ENCODE data around the gene COQ8B. TPM values are rescaled to one million over a fixed set of nuclear protein-coding genes. Genes with fewer than 3 reads are reported as not detected.

Gene COQ8B
- total RNA-seq, 1 donor from 2014 or later, result 26.4 TPM

- Mint-ChIP-seq H3K36me3 (ENCODE audit: low read depth, unreplicated experiment) (peaks cover 11% of the 10 kb centered on the region), H3K9me3 (ENCODE audit: unreplicated experiment) (no peaks in the 10 kb centered on the region), H3K27ac (ENCODE audit: unreplicated experiment) (no peak overlapping the region), H3K4me1 (ENCODE audit: unreplicated experiment) (peaks cover 4% of the 10 kb centered on the region), H3K4me3 (ENCODE audit: unreplicated experiment) (no peak overlapping the region), H3K27me3 (ENCODE audit: unreplicated experiment) (peaks cover 1% of the 10 kb centered on the region)
- no peak for TF ChIP-seq CTCF (IDR thresholded peaks at IDR 0.05; ENCODE audit: unreplicated experiment)
- DNase-seq (ENCODE audit: low spot score), result no peak
Observed at GRCh38 chr19:40705362-40705651, 11.4 kb downstream of the COQ8B start.

- Mint-ChIP-seq H3K9me3 (ENCODE audit: unreplicated experiment) (no peaks in the 10 kb centered on the region), H3K27me3 (ENCODE audit: unreplicated experiment) (peaks cover 1% of the 10 kb centered on the region), H3K4me3 (ENCODE audit: unreplicated experiment) (peak overlapping the region; percentile 21), H3K4me1 (ENCODE audit: unreplicated experiment) (peaks cover 4% of the 10 kb centered on the region), H3K27ac (ENCODE audit: unreplicated experiment) (no peak overlapping the region), H3K36me3 (ENCODE audit: low read depth, unreplicated experiment) (peaks cover 11% of the 10 kb centered on the region)
- no peak for DNase-seq (ENCODE audit: low spot score)
- no peak for TF ChIP-seq CTCF (IDR thresholded peaks at IDR 0.05; ENCODE audit: unreplicated experiment)
Observed at GRCh38 chr19:40704491-40705361, 12.0 kb downstream of the COQ8B start.

GRCh38 chr19:40703029-40703755, 13.5 kb downstream of the COQ8B start:
- H3K27me3 Mint-ChIP-seq (ENCODE audit: unreplicated experiment), result peaks cover 4% of the 10 kb centered on the region
- H3K9me3 Mint-ChIP-seq (ENCODE audit: unreplicated experiment), result no peaks in the 10 kb centered on the region
- H3K27ac Mint-ChIP-seq (ENCODE audit: unreplicated experiment), result no peak overlapping the region
- DNase-seq (ENCODE audit: low spot score), result no peak
- H3K4me3 Mint-ChIP-seq (ENCODE audit: unreplicated experiment), result peak overlapping the region; percentile 2
- peaks cover 11% of the 10 kb centered on the region for H3K36me3 Mint-ChIP-seq (ENCODE audit: low read depth, unreplicated experiment)
- peaks cover 4% of the 10 kb centered on the region for H3K4me1 Mint-ChIP-seq (ENCODE audit: unreplicated experiment)
- TF ChIP-seq CTCF (IDR thresholded peaks at IDR 0.05; ENCODE audit: unreplicated experiment), result no peak

GRCh38 chr19:40702337-40703012, 14.2 kb downstream of the COQ8B start:
- H3K27ac Mint-ChIP-seq (ENCODE audit: unreplicated experiment), result no peak overlapping the region
- peak; percentile 21 for TF ChIP-seq CTCF (IDR thresholded peaks at IDR 0.05; ENCODE audit: unreplicated experiment)
- no peaks in the 10 kb centered on the region for H3K9me3 Mint-ChIP-seq (ENCODE audit: unreplicated experiment)
- H3K4me3 Mint-ChIP-seq (ENCODE audit: unreplicated experiment), result peak overlapping the region; percentile 14
- DNase-seq (ENCODE audit: low spot score), result peak; percentile 67
- H3K27me3 Mint-ChIP-seq (ENCODE audit: unreplicated experiment), result peaks cover 4% of the 10 kb centered on the region
- peaks cover 4% of the 10 kb centered on the region for H3K4me1 Mint-ChIP-seq (ENCODE audit: unreplicated experiment)
- H3K36me3 Mint-ChIP-seq (ENCODE audit: low read depth, unreplicated experiment), result peaks cover 11% of the 10 kb centered on the region
